ENCODE measurements around the gene ROR2.

DNA sequence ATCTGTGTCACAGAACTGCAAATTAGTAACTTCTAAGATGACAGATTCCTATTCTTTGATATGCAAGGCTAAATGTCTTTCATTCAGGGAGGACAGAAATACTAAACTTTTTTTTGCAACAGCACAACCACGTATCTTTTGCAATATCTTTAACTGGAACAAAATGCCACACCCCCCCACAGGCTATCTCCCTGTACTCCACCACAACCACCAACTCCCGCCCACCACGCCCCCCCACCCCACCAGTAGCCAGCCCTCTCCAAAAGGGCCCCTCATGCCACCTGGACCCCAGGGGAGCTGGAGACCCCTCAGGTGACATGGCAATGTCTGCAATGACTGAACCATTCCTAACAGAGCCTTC is 131.8 kb downstream of the ROR2 start:
- TF ChIP-seq, protein P1, sequence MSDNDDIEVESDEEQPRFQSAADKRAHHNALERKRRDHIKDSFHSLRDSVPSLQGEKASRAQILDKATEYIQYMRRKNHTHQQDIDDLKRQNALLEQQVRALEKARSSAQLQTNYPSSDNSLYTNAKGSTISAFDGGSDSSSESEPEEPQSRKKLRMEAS (IDR thresholded peaks at IDR 0.05; ENCODE audit: insufficient read depth, insufficient read length): no peak
- TF ChIP-seq, protein P2, sequence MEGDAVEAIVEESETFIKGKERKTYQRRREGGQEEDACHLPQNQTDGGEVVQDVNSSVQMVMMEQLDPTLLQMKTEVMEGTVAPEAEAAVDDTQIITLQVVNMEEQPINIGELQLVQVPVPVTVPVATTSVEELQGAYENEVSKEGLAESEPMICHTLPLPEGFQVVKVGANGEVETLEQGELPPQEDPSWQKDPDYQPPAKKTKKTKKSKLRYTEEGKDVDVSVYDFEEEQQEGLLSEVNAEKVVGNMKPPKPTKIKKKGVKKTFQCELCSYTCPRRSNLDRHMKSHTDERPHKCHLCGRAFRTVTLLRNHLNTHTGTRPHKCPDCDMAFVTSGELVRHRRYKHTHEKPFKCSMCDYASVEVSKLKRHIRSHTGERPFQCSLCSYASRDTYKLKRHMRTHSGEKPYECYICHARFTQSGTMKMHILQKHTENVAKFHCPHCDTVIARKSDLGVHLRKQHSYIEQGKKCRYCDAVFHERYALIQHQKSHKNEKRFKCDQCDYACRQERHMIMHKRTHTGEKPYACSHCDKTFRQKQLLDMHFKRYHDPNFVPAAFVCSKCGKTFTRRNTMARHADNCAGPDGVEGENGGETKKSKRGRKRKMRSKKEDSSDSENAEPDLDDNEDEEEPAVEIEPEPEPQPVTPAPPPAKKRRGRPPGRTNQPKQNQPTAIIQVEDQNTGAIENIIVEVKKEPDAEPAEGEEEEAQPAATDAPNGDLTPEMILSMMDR (IDR thresholded peaks at IDR 0.05; ENCODE audit: extremely low read depth in 1 of 2, insufficient read depth in 1 of 2, low read depth in 1 of 2, low read length in 2 of 2): no peak

All from endothelial cell of umbilical vein (primary cell).